ENCODE measurements around the gene ERO1B. TPM values are rescaled to one million over a fixed set of nuclear protein-coding genes. Genes with fewer than 3 reads are reported as not detected.

Gene ERO1B
- total and polyA plus RNA-seq, 2 of the 4 experiments (the other 2 are of a cell fraction): 0.54 to 0.60 TPM

- Histone ChIP-seq H3K9me3 (ENCODE audit: control insufficient read depth, insufficient read depth, low read length) (no peaks in the 10 kb centered on the region), H2BK20ac (ENCODE audit: low read depth, low read length) (no peak overlapping the region), H4K5ac (ENCODE audit: low read depth, low read length) (no peak overlapping the region), H3K14ac (replicated peaks; ENCODE audit: low read depth, low read length) (no peak overlapping the region), H3K4me1 (ENCODE audit: control insufficient read depth, insufficient read depth, low read length) (peaks cover 2% of the 10 kb centered on the region; the same call in 1 of the 2 replicates), H2BK5ac (ENCODE audit: low read depth, low read length, poor library complexity, severe bottlenecking) (no peak overlapping the region), H4K20me1 (ENCODE audit: insufficient read depth, low read length) (no peaks in the 10 kb centered on the region), H2AK5ac (ENCODE audit: low read depth, low read length) (no peak overlapping the region), H3K9me1 (ENCODE audit: insufficient read depth, low read length) (no peaks in the 10 kb centered on the region; the same call in 1 of the 2 replicates), H2BK15ac (ENCODE audit: low read depth, low read length) (no peak overlapping the region), H2AK9ac (replicated peaks; ENCODE audit: low read depth, low read length, poor library complexity) (no peak overlapping the region), H2AFZ (replicated peaks; ENCODE audit: low read length, poor library complexity) (no peak overlapping the region), H3K36me3 (ENCODE audit: control insufficient read depth, insufficient read depth, low read length) (peaks cover 6% of the 10 kb centered on the region), H3K27ac (ENCODE audit: insufficient read depth, low read length) (no peak overlapping the region), H3K4me2 (ENCODE audit: low read depth, low read length) (no peak overlapping the region), H4K91ac (ENCODE audit: insufficient read depth, low read depth, low read length) (no peak overlapping the region), H4K8ac (ENCODE audit: low read depth in 2 of 2, low read length in 2 of 2) (no peak overlapping the region), H3K79me1 (ENCODE audit: low read depth in 1 of 2, low read length in 2 of 2) (no peaks in the 10 kb centered on the region), H3K4ac (ENCODE audit: low read depth, low read length) (no peak overlapping the region), H3K4me3 (ENCODE audit: insufficient read depth, low read depth, low read length) (no peak overlapping the region), H3K18ac (ENCODE audit: low read depth, low read length) (no peak overlapping the region), H3K56ac (ENCODE audit: extremely low read depth, insufficient read depth, low read length) (no peak overlapping the region), H2BK120ac (ENCODE audit: low read depth, low read length) (no peak overlapping the region), H3K27me3 (ENCODE audit: control insufficient read depth, insufficient read depth, low read length) (no peaks in the 10 kb centered on the region), H3K9ac (ENCODE audit: low read depth, low read length) (no peak overlapping the region), H3K23ac (ENCODE audit: low read depth, low read length) (no peak overlapping the region)
- ATAC-seq (ENCODE audit: low read depth) (no peak), DNase-seq (no peak)
- TF ChIP-seq BHLHE40 (IDR thresholded peaks at IDR 0.05; ENCODE audit: low read depth, low read length) (no peak), SMC3 (IDR thresholded peaks at IDR 0.05; ENCODE audit: low read depth, low read length) (no peak), FOS (IDR thresholded peaks at IDR 0.05; ENCODE audit: low read depth, low read length) (no peak), RAD21 (IDR thresholded peaks at IDR 0.05; ENCODE audit: low read length) (no peak), RCOR1 (IDR thresholded peaks at IDR 0.05; ENCODE audit: insufficient replicate concordance, low read length) (no peak)
- POLR2A ChIA-PET (ENCODE audit: unreplicated experiment): no interaction called here
- in situ Hi-C loops (cut with MboI; ENCODE audit: low sequenced_read_pairs): no loop called here
- WGBS, 2 experiments (ENCODE audit: extremely low coverage in 2 of 2, insufficient read length in 1 of 2): 94% methylated on average over 4 of the region's 6 CpGs; no CpG with 5 or more reads in 1 of the 2 experiments
- CTCF ChIA-PET: no interaction called here
- no TSS peak for BruUV-seq (replicated peaks)
- intact Hi-C loops (cut with micrococcal nuclease): no loop called here
- dilution Hi-C loops (cut with HindIII; ENCODE audit: low sequenced_read_pairs, unreplicated experiment): no loop called here
Measured at GRCh38 chr1:236179634-236180033, 102.1 kb downstream of the ERO1B start.
